HepG2 (cell line): ENCODE results near the gene FSCN2. TPM values are rescaled to one million over a fixed set of nuclear protein-coding genes. Genes with fewer than 3 reads are reported as not detected.

Experiments
- BRCA1 ChIP-seq: sonication (generic); formaldehyde crosslinking; IDR thresholded peaks from 2 replicates; pipeline ENCODE4 v1.4.0; 2020; ENCODE audit warnings: missing genetic modification reagents
- ETV6 ChIP-seq: sonication (generic); formaldehyde crosslinking; conservative IDR thresholded peaks from 2 replicates; pipeline ENCODE4 v1.4.0; 2020; ENCODE audit warnings: missing genetic modification reagents
- GABPA ChIP-seq, 2 experiments: IDR thresholded peaks; 2 replicates each; pipeline ENCODE4 v1.6.1; 2011 to 2016; ENCODE audit warnings: low read depth in 2 of 2, low read length in 1 of 2, missing biosample characterization in 1 of 2, missing genetic modification characterization in 1 of 2
- HNF4G ChIP-seq, 2 experiments: sonication (generic) in 1 of 2; formaldehyde crosslinking in 1 of 2; IDR thresholded peaks; 2 replicates each; pipeline versions ENCODE4 v1.4.0 to v1.6.1; 2011 to 2020; ENCODE audit warnings: borderline replicate concordance in 2 of 2, low read depth in 2 of 2, mild to moderate bottlenecking in 2 of 2, low read length in 1 of 2, missing genetic modification reagents in 1 of 2, moderate library complexity in 1 of 2
- HOXA9 ChIP-seq: sonication (generic); formaldehyde crosslinking; IDR thresholded peaks from 2 replicates; pipeline ENCODE4 v1.8.1; 2022; ENCODE audit warnings: missing genetic modification reagents, mild to moderate bottlenecking, moderate library complexity, borderline replicate concordance
- MYC ChIP-seq: sonication (generic); formaldehyde crosslinking; IDR thresholded peaks from 2 replicates; pipeline ENCODE4 v1.9.0; 2021; ENCODE audit warnings: missing genetic modification reagents, borderline replicate concordance
- NFE2 ChIP-seq: sonication (generic); formaldehyde crosslinking; IDR thresholded peaks from 2 replicates; pipeline ENCODE4 v1.4.0; 2020; ENCODE audit warnings: missing genetic modification reagents
- NRL ChIP-seq: sonication (generic); formaldehyde crosslinking; IDR thresholded peaks from 2 replicates; pipeline ENCODE4 v1.5.0; 2020; ENCODE audit warnings: missing genetic modification reagents, mild to moderate bottlenecking, moderate library complexity, borderline replicate concordance
- RARA ChIP-seq: IDR thresholded peaks from 2 replicates; pipeline ENCODE4 v1.6.1; 2016; ENCODE audit warnings: missing genetic modification reagents, missing compliant biosample characterization
- SAP130 ChIP-seq: IDR thresholded peaks from 2 replicates; pipeline ENCODE4 v1.6.1; 2016; ENCODE audit warnings: low read depth
- ZFP62 ChIP-seq: sonication (generic); formaldehyde crosslinking; IDR thresholded peaks from 2 replicates; pipeline ENCODE4 v1.4.0; 2020; ENCODE audit warnings: missing genetic modification reagents
- ZNF24 ChIP-seq: fragments of 450-650 bp; IDR thresholded peaks from 2 replicates; pipeline ENCODE4 v1.6.1; 2017; ENCODE audit warnings: antibody characterized with exemption, mild to moderate bottlenecking
- ZNF569 ChIP-seq: sonication (generic); formaldehyde crosslinking; IDR thresholded peaks from 2 replicates; pipeline ENCODE4 v1.5.0; 2020; ENCODE audit warnings: mild to moderate bottlenecking, missing genetic modification reagents, moderate library complexity, borderline replicate concordance
- ZNF672 ChIP-seq: sonication (generic); formaldehyde crosslinking; IDR thresholded peaks from 2 replicates; pipeline ENCODE4 v1.8.1; 2022; ENCODE audit warnings: missing genetic modification reagents
- polyA plus RNA-seq, 8 experiments: library from polyadenylated mRNA; depleted of rRNA in 3 of 8; stranded (reverse) in 7 of 8; unstranded in 1 of 8; fragments of >200 nt; fragmentation: Illumina TruSeq in 4 of 8; extraction: Trizol in 4 of 8; gene quantifications; 2 replicates each; pipeline versions ENCODE4 v1.2.1 to v1.2.3, GENCODE V29; 2011 to 2016; ENCODE audit warnings: low read depth in 4 of 8, missing spikeins in 1 of 8, mixed read lengths in 1 of 8; ENCODE audit not compliant: insufficient read depth in 1 of 8
- total RNA-seq, 5 experiments: library from RNA; depleted of rRNA; stranded (reverse); fragments of >200 nt; fragmentation: Illumina TruSeq; extraction: Trizol; gene quantifications; 2 replicates each; pipeline ENCODE4 v1.2.3, GENCODE V29; 2016; ENCODE audit warnings: low read depth in 1 of 5
- TF ChIP-seq, protein P1 (sequence below): sonication (generic); formaldehyde crosslinking; IDR thresholded peaks from 2 replicates; pipeline ENCODE4 v1.4.0; 2020; ENCODE audit warnings: missing genetic modification reagents, borderline replicate concordance
- TF ChIP-seq, protein P2 (sequence below): sonication (generic); formaldehyde crosslinking; IDR thresholded peaks from 2 replicates; pipeline ENCODE4 v1.4.0; 2020; ENCODE audit warnings: missing genetic modification reagents
- TF ChIP-seq, protein P3 (sequence below): IDR thresholded peaks from 2 replicates; pipeline ENCODE4 v1.6.1; 2016; ENCODE audit warnings: low read depth, missing genetic modification reagents, missing compliant biosample characterization
- TF ChIP-seq, protein P4 (sequence below): sonication (generic); formaldehyde crosslinking; IDR thresholded peaks from 2 replicates; pipeline ENCODE4 v1.5.0; 2020; ENCODE audit warnings: missing genetic modification reagents, mild to moderate bottlenecking, borderline replicate concordance

FSCN2 gene
- total and polyA plus RNA-seq, 2 of the 13 experiments (the other 11 are each of a cell fraction or from before 2014, with no cell fraction given), result 0.09 TPM; not detected in 1

DNA sequence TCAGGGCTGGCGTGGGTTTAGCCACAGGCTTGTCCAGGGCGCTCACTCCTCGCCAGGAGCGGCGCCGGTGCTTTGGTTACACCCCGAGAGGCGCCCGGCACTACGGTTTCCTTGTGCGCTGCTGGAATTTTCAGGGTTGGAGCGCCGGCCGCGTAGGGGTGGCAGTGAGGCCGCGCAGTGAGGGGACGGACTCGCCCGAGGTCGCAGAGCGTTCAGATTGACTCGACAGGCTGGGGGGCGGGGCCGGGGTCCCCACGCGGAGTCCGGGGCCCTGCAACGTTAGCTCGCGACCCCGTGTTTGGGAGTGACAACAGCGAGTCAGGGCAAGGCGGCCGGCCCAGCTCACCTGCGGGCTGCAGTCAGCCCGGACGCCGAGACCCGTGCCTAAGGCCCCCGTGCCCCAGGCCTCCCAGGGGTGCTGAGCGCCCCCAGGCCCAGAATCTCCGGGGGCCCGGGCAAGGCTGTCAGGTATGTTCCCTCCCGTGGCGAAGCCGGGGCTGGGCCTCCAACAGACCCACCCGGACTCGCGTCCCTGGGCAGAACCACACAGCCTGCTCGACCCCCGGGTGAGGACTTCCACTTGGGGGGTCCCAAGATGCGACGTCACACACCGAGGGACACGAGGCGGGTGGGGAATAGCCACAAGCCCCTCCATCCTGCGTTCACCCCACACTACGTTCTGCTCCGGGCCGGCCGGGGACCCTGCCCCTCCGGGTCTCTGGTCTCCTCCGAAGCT lies 14.3 kb upstream of the FSCN2 start (continued):
- peak; percentile 35; the same call in 1 of the 2 replicates for TF ChIP-seq ZNF569 (CRISPR knock-in tag)
- no peak for TF ChIP-seq HNF4G (IDR thresholded peaks at IDR 0.05; ENCODE audit: borderline replicate concordance, low read depth, low read length)
- no peak for TF ChIP-seq HNF4G (CRISPR knock-in tag; IDR thresholded peaks at IDR 0.05; ENCODE audit: borderline replicate concordance, low read depth)
- 0 out of 2 replicates have a peak, but pooled peaks have one; percentile 24 for TF ChIP-seq BRCA1
- peak; percentile 53; the same call in 1 of the 2 replicates for TF ChIP-seq RARA (CRISPR knock-in tag)
- TF ChIP-seq NFE2 (CRISPR knock-in tag), result no peak
- TF ChIP-seq GABPA (IDR thresholded peaks at IDR 0.05; ENCODE audit: low read depth, low read length), result no peak
- TF ChIP-seq GABPA (CRISPR knock-in tag; IDR thresholded peaks at IDR 0.05; ENCODE audit: low read depth), result no peak
- TF ChIP-seq, protein P1, sequence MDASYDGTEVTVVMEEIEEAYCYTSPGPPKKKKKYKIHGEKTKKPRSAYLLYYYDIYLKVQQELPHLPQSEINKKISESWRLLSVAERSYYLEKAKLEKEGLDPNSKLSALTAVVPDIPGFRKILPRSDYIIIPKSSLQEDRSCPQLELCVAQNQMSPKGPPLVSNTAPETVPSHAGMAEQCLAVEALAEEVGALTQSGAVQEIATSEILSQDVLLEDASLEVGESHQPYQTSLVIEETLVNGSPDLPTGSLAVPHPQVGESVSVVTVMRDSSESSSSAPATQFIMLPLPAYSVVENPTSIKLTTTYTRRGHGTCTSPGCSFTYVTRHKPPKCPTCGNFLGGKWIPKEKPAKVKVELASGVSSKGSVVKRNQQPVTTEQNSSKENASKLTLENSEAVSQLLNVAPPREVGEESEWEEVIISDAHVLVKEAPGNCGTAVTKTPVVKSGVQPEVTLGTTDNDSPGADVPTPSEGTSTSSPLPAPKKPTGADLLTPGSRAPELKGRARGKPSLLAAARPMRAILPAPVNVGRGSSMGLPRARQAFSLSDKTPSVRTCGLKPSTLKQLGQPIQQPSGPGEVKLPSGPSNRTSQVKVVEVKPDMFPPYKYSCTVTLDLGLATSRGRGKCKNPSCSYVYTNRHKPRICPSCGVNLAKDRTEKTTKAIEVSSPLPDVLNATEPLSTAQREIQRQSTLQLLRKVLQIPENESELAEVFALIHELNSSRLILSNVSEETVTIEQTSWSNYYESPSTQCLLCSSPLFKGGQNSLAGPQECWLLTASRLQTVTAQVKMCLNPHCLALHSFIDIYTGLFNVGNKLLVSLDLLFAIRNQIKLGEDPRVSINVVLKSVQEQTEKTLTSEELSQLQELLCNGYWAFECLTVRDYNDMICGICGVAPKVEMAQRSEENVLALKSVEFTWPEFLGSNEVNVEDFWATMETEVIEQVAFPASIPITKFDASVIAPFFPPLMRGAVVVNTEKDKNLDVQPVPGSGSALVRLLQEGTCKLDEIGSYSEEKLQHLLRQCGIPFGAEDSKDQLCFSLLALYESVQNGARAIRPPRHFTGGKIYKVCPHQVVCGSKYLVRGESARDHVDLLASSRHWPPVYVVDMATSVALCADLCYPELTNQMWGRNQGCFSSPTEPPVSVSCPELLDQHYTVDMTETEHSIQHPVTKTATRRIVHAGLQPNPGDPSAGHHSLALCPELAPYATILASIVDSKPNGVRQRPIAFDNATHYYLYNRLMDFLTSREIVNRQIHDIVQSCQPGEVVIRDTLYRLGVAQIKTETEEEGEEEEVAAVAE (CRISPR knock-in tag), result no peak
- no peak for TF ChIP-seq HOXA9 (CRISPR knock-in tag)
- TF ChIP-seq MYC (CRISPR knock-in tag), result no peak; the same call in none of the 2 replicates
- TF ChIP-seq, protein P2, sequence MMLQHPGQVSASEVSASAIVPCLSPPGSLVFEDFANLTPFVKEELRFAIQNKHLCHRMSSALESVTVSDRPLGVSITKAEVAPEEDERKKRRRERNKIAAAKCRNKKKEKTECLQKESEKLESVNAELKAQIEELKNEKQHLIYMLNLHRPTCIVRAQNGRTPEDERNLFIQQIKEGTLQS (CRISPR knock-in tag), result no peak
- no peak for TF ChIP-seq ZFP62 (CRISPR knock-in tag)
- peak; percentile 11; the same call in 1 of the 2 replicates for TF ChIP-seq NRL (CRISPR knock-in tag)
- TF ChIP-seq ETV6, result no peak; the same call in 1 of the 2 replicates
- peak; percentile 64; the same call in 1 of the 2 replicates for TF ChIP-seq SAP130 (CRISPR knock-in tag)
- TF ChIP-seq, protein P3, sequence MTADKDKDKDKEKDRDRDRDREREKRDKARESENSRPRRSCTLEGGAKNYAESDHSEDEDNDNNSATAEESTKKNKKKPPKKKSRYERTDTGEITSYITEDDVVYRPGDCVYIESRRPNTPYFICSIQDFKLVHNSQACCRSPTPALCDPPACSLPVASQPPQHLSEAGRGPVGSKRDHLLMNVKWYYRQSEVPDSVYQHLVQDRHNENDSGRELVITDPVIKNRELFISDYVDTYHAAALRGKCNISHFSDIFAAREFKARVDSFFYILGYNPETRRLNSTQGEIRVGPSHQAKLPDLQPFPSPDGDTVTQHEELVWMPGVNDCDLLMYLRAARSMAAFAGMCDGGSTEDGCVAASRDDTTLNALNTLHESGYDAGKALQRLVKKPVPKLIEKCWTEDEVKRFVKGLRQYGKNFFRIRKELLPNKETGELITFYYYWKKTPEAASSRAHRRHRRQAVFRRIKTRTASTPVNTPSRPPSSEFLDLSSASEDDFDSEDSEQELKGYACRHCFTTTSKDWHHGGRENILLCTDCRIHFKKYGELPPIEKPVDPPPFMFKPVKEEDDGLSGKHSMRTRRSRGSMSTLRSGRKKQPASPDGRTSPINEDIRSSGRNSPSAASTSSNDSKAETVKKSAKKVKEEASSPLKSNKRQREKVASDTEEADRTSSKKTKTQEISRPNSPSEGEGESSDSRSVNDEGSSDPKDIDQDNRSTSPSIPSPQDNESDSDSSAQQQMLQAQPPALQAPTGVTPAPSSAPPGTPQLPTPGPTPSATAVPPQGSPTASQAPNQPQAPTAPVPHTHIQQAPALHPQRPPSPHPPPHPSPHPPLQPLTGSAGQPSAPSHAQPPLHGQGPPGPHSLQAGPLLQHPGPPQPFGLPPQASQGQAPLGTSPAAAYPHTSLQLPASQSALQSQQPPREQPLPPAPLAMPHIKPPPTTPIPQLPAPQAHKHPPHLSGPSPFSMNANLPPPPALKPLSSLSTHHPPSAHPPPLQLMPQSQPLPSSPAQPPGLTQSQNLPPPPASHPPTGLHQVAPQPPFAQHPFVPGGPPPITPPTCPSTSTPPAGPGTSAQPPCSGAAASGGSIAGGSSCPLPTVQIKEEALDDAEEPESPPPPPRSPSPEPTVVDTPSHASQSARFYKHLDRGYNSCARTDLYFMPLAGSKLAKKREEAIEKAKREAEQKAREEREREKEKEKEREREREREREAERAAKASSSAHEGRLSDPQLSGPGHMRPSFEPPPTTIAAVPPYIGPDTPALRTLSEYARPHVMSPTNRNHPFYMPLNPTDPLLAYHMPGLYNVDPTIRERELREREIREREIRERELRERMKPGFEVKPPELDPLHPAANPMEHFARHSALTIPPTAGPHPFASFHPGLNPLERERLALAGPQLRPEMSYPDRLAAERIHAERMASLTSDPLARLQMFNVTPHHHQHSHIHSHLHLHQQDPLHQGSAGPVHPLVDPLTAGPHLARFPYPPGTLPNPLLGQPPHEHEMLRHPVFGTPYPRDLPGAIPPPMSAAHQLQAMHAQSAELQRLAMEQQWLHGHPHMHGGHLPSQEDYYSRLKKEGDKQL (CRISPR knock-in tag), result 0 out of 2 replicates have a peak, but pooled peaks have one; percentile 28
- no peak for TF ChIP-seq ZNF672 (CRISPR knock-in tag)
- TF ChIP-seq, protein P4, sequence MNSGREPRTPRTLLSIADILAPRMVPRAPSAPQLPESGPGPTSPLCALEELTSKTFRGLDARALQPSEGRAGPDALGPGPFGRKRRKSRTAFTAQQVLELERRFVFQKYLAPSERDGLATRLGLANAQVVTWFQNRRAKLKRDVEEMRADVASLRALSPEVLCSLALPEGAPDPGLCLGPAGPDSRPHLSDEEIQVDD, result no peak
- TF ChIP-seq ZNF24, result no peak
